Neural progenitor cell (in vitro differentiated cells): Measurements from ENCODE around the gene IGFL3.

Experiments
- EZH2phosphoT487 ChIP-seq: fragments of 200-600 bp; sonication (generic); IDR thresholded peaks from 2 replicates; pipeline ENCODE4 v1.6.1; 2017; ENCODE audit warnings: antibody characterized with exemption
- TF ChIP-seq, protein P1 (sequence below): fragments of 200-600 bp; sonication (generic); IDR thresholded peaks from 2 replicates; pipeline ENCODE4 v1.5.1; 2017; ENCODE audit warnings: antibody characterized with exemption, mild to moderate bottlenecking

DNA sequence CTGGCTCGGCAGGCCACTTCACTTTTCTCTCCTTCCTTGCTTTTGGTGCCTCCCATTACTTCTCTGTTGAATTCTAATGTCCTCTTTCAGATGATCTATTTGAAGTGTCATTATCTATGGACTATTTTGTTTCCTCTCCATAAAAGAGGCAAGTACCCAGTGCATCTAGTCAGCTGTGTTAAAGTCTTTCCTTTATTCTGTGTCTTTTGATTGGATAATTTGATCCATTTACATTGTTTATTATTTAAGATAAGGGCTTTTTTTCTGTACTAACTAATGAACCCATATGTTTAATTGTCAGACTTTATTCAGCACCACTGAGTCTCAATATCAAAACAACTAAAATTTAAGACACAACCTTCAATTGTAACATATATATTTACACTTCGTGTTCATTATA is 36.4 kb downstream of the IGFL3 start:
- TF ChIP-seq, protein P1, sequence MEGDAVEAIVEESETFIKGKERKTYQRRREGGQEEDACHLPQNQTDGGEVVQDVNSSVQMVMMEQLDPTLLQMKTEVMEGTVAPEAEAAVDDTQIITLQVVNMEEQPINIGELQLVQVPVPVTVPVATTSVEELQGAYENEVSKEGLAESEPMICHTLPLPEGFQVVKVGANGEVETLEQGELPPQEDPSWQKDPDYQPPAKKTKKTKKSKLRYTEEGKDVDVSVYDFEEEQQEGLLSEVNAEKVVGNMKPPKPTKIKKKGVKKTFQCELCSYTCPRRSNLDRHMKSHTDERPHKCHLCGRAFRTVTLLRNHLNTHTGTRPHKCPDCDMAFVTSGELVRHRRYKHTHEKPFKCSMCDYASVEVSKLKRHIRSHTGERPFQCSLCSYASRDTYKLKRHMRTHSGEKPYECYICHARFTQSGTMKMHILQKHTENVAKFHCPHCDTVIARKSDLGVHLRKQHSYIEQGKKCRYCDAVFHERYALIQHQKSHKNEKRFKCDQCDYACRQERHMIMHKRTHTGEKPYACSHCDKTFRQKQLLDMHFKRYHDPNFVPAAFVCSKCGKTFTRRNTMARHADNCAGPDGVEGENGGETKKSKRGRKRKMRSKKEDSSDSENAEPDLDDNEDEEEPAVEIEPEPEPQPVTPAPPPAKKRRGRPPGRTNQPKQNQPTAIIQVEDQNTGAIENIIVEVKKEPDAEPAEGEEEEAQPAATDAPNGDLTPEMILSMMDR, result no peak
- no peak for TF ChIP-seq EZH2phosphoT487
